T-cell (primary cell): Measurements from ENCODE around the gene PLA2G7. TPM values are rescaled to one million over a fixed set of nuclear protein-coding genes. Genes with fewer than 3 reads are reported as not detected.

Source experiments
- ATAC-seq, 4 experiments: fragments of 200-7000 bp in 3 of 4; fragments of 150-1000 bp in 1 of 4; cut with Tn5 transposase; replicated peaks in 1 of 4; 1 replicate in 3 of 4; 2 replicates in 1 of 4; pipeline ENCODE4 v1.10.0; 2021; ENCODE audit warnings: moderate library complexity in 3 of 4, mild to moderate bottlenecking in 2 of 4, moderate number of reproducible peaks in 1 of 4
- CTCF ChIA-PET, 2 donors: fragments of 300-600 bp; sonication (Branson Sonifier 250); formaldehyde crosslinking; loops; one replicate each; lab custom pipeline; 2022; ENCODE audit warnings: antibody characterized with exemption in 2 of 2; lab: Charles Lee
- POLR2A ChIA-PET, 2 donors: fragments of 300-600 bp; sonication (Branson Sonifier 250); formaldehyde crosslinking; loops; one replicate each; lab custom pipeline; 2022; ENCODE audit warnings: antibody characterized with exemption in 2 of 2; lab: Charles Lee
- DNase-seq, 35 experiments: peaks; one replicate each; pipeline versions ENCODE4 v3.0.0 to v3.0.0-alpha.2; 2013 to 2023
- H3K27ac ChIP-seq: one replicate; pipeline ENCODE4 v1.5.1; 2013; ENCODE audit warnings: low read length
- H3K27me3 ChIP-seq, 2 experiments: replicated peaks in 1 of 2; 1 replicate in 1 of 2; 2 replicates in 1 of 2; pipeline versions ENCODE4 v1.6.1 to v1.7.0; 2013; ENCODE audit warnings: low read length in 1 of 2, mixed read lengths in 1 of 2; ENCODE audit not compliant: control insufficient read depth in 2 of 2, insufficient read depth in 2 of 2; ENCODE audit errors: extremely low read depth in 1 of 2
- H3K36me3 ChIP-seq, 2 donors: 1 replicate in 1 of 2; 2 replicates in 1 of 2; pipeline versions ENCODE4 v1.6.1 to v1.7.0; 2013; ENCODE audit warnings: low read length in 1 of 2; ENCODE audit not compliant: control insufficient read depth in 2 of 2, insufficient read depth in 1 of 2; ENCODE audit errors: extremely low read depth in 1 of 2
- H3K4me1 ChIP-seq, 2 experiments: 1 replicate in 1 of 2; 2 replicates in 1 of 2; pipeline versions ENCODE4 v1.6.1 to v1.7.0; 2013; ENCODE audit warnings: low read length in 2 of 2, mixed read lengths in 1 of 2; ENCODE audit not compliant: insufficient read depth in 2 of 2, control insufficient read depth in 1 of 2; ENCODE audit errors: extremely low read depth in 1 of 2
- H3K4me3 ChIP-seq, 2 donors: 1 replicate in 1 of 2; 2 replicates in 1 of 2; pipeline versions ENCODE4 v1.5.1 to v1.7.0; 2013; ENCODE audit warnings: mild to moderate bottlenecking in 2 of 2, low read length in 1 of 2, moderate library complexity in 1 of 2; ENCODE audit not compliant: control insufficient read depth in 1 of 2; ENCODE audit errors: extremely low read depth in 1 of 2
- H3K9me3 ChIP-seq: 2 replicates; pipeline ENCODE4 v1.7.0; 2013
- H3K27ac Mint-ChIP-seq, 2 donors: one replicate each; pipeline ENCODE4 v1.8.0; 2020 to 2021; ENCODE audit warnings: mild to moderate bottlenecking in 2 of 2, mixed read lengths in 2 of 2
- H3K27me3 Mint-ChIP-seq, 2 donors: one replicate each; pipeline ENCODE4 v1.8.0; 2021 to 2022; ENCODE audit warnings: mixed read lengths in 2 of 2
- H3K36me3 Mint-ChIP-seq: one replicate; pipeline ENCODE4 v1.8.0; 2021; ENCODE audit warnings: mixed read lengths
- H3K4me1 Mint-ChIP-seq, 3 donors: one replicate each; pipeline ENCODE4 v1.8.0; 2020 to 2022; ENCODE audit warnings: mixed read lengths in 3 of 3, mild to moderate bottlenecking in 1 of 3
- H3K4me3 Mint-ChIP-seq, 3 donors: one replicate each; pipeline ENCODE4 v1.8.0; 2020 to 2022; ENCODE audit warnings: mild to moderate bottlenecking in 3 of 3, mixed read lengths in 3 of 3, moderate library complexity in 3 of 3
- H3K9me3 Mint-ChIP-seq, 3 donors: one replicate each; pipeline ENCODE4 v1.8.0; 2020 to 2022; ENCODE audit warnings: mixed read lengths in 3 of 3
- WGBS: methylation state at CpG from one replicate; pipeline ENCODE4 v1.1.5; 2013; ENCODE audit warnings: missing lambda C conversion rate; ENCODE audit not compliant: insufficient coverage; 5-methylcytosine and 5-hydroxymethylcytosine counted together
- total RNA-seq, 35 experiments: library from RNA in 6 of 35; stranded (reverse) in 6 of 35; fragments of 120-200 nt in 1 of 35; gene quantifications; one replicate each; pipeline versions ENCODE4 v1.2.1 to v1.2.4 and lab custom pipeline; 2013 to 2026

The PLA2G7 gene
- total RNA-seq, 5 donors from 2014 or later (not counting 1 experiment from before 2014, with no cell fraction given), result 0.30 TPM; not detected in 4

DNA sequence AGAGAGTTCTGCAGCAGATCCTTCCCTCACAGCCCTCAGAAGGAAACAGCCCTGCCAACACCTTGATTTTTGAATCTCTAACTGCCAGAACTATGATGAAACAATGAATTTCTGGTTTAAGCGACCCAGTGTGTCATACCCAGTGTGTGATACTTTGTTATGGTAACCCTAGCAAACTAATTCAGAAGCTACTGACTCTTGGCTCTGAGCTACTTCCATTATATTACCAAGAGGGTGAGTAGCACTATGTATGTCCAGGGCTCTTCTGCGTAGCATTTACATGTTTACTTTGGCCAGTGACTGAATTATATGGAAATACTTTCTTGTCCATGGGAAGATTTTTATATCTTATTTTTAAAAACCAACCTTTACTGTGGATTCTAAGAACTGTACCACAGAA lies 28.3 kb upstream of the PLA2G7 start:
- Histone ChIP-seq H3K4me3 (no peak overlapping the region), H3K27ac (no peak overlapping the region), H3K27me3 (peaks cover 0 to 4% of the 10 kb centered on the region in 2 experiments), H3K36me3 (no peaks in the 10 kb centered on the region), H3K4me1 (no peaks in the 10 kb centered on the region), H3K9me3 (peaks cover 2% of the 10 kb centered on the region)
- ATAC-seq (no peak), DNase-seq (no peak)
- peaks cover 14 to 15% of the 10 kb centered on the region in 2 donors for H3K27me3 Mint-ChIP-seq
- ChIA-PET POLR2A (no interaction called here), CTCF (no interaction called here)
- H3K4me3 Mint-ChIP-seq, result no peak overlapping the region
- no peaks in the 10 kb centered on the region for H3K36me3 Mint-ChIP-seq
- H3K27ac Mint-ChIP-seq, result no peak overlapping the region
- peaks cover 0 to 8% (median 2%) of the 10 kb centered on the region in 3 donors for H3K9me3 Mint-ChIP-seq
- H3K4me1 Mint-ChIP-seq, result no peaks in the 10 kb centered on the region
- WGBS, result no CpG with 5 or more reads among the region's 2 CpGs

DNA sequence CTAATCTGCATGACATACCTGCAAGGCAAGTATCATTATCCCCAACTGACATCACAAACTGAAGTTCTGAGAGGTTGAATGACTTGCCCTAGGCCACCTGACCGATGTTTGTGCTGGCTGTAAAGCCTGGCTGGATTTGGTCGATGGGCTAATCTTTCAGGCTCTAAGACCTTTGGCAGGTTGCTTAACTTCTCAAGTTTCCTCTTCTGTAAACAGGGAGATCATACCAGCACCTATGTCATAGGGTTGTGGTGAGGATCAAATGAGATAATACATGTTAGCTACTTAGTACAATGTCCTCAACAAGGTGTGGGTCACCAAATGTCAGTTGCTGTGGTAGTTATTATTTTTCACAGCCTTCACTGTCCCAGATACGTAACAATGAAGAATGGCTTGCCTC lies 25.8 kb upstream of the PLA2G7 start:
- no peak overlapping the region for H3K27ac ChIP-seq
- Mint-ChIP-seq H3K4me3 (no peak overlapping the region), H3K9me3 (no peaks in the 10 kb centered on the region), H3K4me1 (no peaks in the 10 kb centered on the region), H3K27me3 (peaks cover 11 to 14% of the 10 kb centered on the region in 2 donors), H3K36me3 (no peaks in the 10 kb centered on the region), H3K27ac (no peak overlapping the region)
- WGBS, result no CpG with 5 or more reads among the region's 3 CpGs
- no peaks in the 10 kb centered on the region for H3K4me1 ChIP-seq
- ATAC-seq, result no peak
- H3K4me3 ChIP-seq, result no peak overlapping the region
- no peak for DNase-seq
- no peaks in the 10 kb centered on the region for H3K36me3 ChIP-seq
- ChIA-PET POLR2A (no interaction called here), CTCF (no interaction called here)
- no peaks in the 10 kb centered on the region for H3K9me3 ChIP-seq
- peaks cover 0 to 4% of the 10 kb centered on the region in 2 experiments for H3K27me3 ChIP-seq

DNA sequence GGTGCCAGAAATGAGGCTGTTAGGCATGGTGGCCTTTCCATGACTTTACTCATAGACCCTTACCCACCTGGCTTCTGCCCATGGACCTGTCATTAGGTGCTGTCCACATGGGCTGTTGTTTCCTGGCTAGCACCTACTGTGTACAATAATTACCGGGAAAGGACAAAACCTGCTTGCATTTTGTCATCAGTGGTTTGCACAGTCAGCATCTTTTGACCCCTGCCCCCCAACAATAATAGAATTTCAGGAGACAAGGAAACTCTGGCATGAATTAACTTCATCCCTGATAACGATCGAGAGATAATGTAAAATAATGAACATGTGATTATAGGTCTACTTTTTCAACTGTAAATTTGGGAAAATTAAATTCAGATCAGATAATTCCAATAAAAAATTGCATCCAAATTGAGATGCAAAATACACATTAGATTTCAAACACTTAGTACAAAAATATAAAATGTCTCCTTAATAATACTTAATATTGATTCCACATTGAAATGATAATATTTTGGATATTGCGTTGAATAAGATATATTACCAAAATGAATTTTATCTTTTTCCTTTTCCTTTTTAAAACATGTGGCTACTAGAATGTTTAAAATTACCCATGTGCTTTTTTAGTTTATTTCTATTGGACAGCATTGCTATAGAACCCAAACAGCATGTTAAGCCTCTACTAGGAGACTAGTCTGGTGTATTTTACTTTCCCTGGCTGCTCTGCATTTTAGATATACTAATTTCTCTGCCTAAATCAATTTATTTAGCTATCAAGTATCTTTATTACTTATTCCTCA lies 24.0 kb upstream of the PLA2G7 start:
- peaks cover 7 to 11% of the 10 kb centered on the region in 2 donors for H3K27me3 Mint-ChIP-seq
- H3K4me1 Mint-ChIP-seq, result no peaks in the 10 kb centered on the region
- no CpG with 5 or more reads among the region's 4 CpGs for WGBS
- DNase-seq (no peak), ATAC-seq (no peak)
- POLR2A ChIA-PET, result no interaction called here
- H3K9me3 ChIP-seq, result no peaks in the 10 kb centered on the region
- no peak overlapping the region for H3K27ac Mint-ChIP-seq
- peaks cover 0 to 2% of the 10 kb centered on the region in 2 experiments for H3K27me3 ChIP-seq
- no peak overlapping the region for H3K4me3 Mint-ChIP-seq
- no peaks in the 10 kb centered on the region for H3K9me3 Mint-ChIP-seq
- no peak overlapping the region for H3K27ac ChIP-seq
- no peaks in the 10 kb centered on the region for H3K36me3 Mint-ChIP-seq
- H3K36me3 ChIP-seq, result no peaks in the 10 kb centered on the region
- no peaks in the 10 kb centered on the region for H3K4me1 ChIP-seq
- no peak overlapping the region for H3K4me3 ChIP-seq
- CTCF ChIA-PET, result no interaction called here

DNA sequence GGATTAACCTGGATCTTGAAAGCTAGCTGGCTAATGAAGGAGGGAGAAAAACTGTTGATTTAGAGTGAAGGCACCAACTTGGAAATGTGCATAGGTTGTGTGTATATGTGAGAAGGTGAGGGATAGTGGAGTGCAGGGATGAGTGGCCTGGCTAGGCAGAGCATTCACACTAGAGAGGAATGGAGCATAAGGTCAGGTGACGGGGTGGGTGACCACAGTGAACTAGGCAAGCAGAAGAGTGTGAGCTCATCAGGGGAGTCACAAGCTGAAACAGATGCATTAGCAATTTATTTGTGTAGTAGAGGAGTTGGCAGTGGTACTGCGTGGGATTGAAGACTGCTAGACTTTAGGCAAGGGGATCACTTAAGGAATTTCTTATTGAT lies 22.0 kb upstream of the PLA2G7 start:
- POLR2A ChIA-PET, result no interaction called here
- no peaks in the 10 kb centered on the region for H3K4me1 Mint-ChIP-seq
- 84% methylated on average over 2 of the region's 2 CpGs for WGBS
- ATAC-seq, result no peak
- Histone ChIP-seq H3K9me3 (no peaks in the 10 kb centered on the region), H3K36me3 (no peaks in the 10 kb centered on the region), H3K27ac (no peak overlapping the region), H3K4me3 (no peak overlapping the region), H3K4me1 (no peaks in the 10 kb centered on the region), H3K27me3 (peaks cover 0 to 4% of the 10 kb centered on the region in 2 experiments)
- H3K36me3 Mint-ChIP-seq, result no peaks in the 10 kb centered on the region
- H3K9me3 Mint-ChIP-seq, result no peaks in the 10 kb centered on the region
- no peak overlapping the region for H3K27ac Mint-ChIP-seq
- H3K4me3 Mint-ChIP-seq, result no peak overlapping the region
- no peak for DNase-seq
- CTCF ChIA-PET, result no interaction called here
- peaks cover 3 to 6% of the 10 kb centered on the region in 2 donors for H3K27me3 Mint-ChIP-seq

DNA sequence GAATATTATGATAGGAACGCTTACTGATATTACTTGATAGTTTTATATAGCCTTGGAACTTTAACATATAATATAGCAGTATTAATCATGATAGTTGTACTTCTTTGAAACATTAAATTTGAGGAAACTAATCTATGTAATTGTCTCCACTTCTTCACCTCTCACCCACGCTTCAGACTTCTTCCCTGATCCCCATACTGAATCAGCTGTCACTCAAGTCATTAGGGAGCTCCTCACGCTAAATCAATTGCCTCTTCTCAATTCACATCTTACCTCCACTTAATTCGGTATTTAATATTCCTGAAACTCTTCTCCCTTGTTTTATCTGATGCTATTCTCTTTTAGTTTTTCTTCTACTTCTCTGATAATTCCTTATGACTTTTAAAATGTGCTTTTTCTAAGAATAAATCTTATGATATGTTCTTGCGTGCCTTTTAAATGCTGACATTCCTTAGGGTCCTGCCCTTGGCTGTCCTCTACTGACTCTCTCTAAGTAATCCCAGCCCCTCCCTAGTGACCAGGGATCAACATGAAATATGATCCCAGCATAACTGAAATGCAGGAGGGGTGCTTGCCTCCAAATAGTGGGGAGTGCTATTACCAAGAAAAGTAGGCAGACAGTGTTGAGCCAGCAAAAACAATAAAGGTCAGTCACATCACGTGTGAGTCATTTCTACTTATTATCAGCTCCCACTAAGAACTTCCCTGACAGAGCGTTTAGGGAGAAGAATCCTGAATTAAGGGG lies 21.5 kb upstream of the PLA2G7 start:
- Histone ChIP-seq H3K4me3 (no peak overlapping the region), H3K9me3 (no peaks in the 10 kb centered on the region), H3K27ac (no peak overlapping the region), H3K4me1 (no peaks in the 10 kb centered on the region), H3K27me3 (peaks cover 0 to 4% of the 10 kb centered on the region in 2 experiments), H3K36me3 (no peaks in the 10 kb centered on the region)
- no peaks in the 10 kb centered on the region for H3K36me3 Mint-ChIP-seq
- H3K9me3 Mint-ChIP-seq, result no peaks in the 10 kb centered on the region
- DNase-seq (no peak), ATAC-seq (no peak)
- CTCF ChIA-PET, result no interaction called here
- H3K4me1 Mint-ChIP-seq, result no peaks in the 10 kb centered on the region
- no peak overlapping the region for H3K4me3 Mint-ChIP-seq
- POLR2A ChIA-PET, result no interaction called here
- no peak overlapping the region for H3K27ac Mint-ChIP-seq
- WGBS, result 88% methylated on average over 2 of the region's 7 CpGs
- peaks cover 3 to 6% of the 10 kb centered on the region in 2 donors for H3K27me3 Mint-ChIP-seq

DNA sequence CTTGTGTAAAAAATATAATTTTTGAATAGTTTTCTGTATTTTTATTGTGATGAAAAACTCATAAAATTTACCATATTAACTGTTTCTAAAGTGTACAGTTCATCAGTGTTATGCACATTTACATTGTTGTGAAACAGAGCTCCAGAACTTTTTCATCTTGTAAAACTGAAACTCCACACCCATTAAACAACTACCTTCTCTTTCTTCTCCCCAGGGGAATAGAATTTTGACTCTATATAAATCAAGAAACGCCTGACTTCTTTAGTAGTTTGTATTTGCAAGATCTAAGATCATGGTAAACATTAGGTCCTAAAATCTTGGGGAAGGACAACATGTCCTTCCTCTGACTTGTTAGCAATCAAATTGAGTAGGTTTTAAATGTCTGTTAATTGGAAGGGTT lies 20.7 kb upstream of the PLA2G7 start:
- Histone ChIP-seq H3K36me3 (no peaks in the 10 kb centered on the region), H3K4me3 (no peak overlapping the region), H3K9me3 (no peaks in the 10 kb centered on the region), H3K27ac (no peak overlapping the region), H3K27me3 (peaks cover 0 to 2% of the 10 kb centered on the region in 2 experiments), H3K4me1 (no peaks in the 10 kb centered on the region)
- H3K36me3 Mint-ChIP-seq, result no peaks in the 10 kb centered on the region
- peaks cover 3 to 6% of the 10 kb centered on the region in 2 donors for H3K27me3 Mint-ChIP-seq
- no peak overlapping the region for H3K4me3 Mint-ChIP-seq
- CTCF ChIA-PET, result no interaction called here
- WGBS, result no CpG with 5 or more reads among the region's 1 CpG
- H3K27ac Mint-ChIP-seq, result no peak overlapping the region
- DNase-seq, result no peak
- H3K9me3 Mint-ChIP-seq, result no peaks in the 10 kb centered on the region
- POLR2A ChIA-PET, result no interaction called here
- H3K4me1 Mint-ChIP-seq, result no peaks in the 10 kb centered on the region
- no peak for ATAC-seq
